HS-5 (cell line): Measurements from ENCODE around the gene GTF3C1.
"Not testable (repeated sequence)": the region's sequence is repeated elsewhere in the genome, so short reads cannot be mapped to it uniquely, and the experiment has no call there.

Source experiments
- DNase-seq: peaks from one replicate; pipeline ENCODE4 v3.0.0-alpha.2; 2012; ENCODE audit warnings: low read depth

GTF3C1 gene

DNA sequence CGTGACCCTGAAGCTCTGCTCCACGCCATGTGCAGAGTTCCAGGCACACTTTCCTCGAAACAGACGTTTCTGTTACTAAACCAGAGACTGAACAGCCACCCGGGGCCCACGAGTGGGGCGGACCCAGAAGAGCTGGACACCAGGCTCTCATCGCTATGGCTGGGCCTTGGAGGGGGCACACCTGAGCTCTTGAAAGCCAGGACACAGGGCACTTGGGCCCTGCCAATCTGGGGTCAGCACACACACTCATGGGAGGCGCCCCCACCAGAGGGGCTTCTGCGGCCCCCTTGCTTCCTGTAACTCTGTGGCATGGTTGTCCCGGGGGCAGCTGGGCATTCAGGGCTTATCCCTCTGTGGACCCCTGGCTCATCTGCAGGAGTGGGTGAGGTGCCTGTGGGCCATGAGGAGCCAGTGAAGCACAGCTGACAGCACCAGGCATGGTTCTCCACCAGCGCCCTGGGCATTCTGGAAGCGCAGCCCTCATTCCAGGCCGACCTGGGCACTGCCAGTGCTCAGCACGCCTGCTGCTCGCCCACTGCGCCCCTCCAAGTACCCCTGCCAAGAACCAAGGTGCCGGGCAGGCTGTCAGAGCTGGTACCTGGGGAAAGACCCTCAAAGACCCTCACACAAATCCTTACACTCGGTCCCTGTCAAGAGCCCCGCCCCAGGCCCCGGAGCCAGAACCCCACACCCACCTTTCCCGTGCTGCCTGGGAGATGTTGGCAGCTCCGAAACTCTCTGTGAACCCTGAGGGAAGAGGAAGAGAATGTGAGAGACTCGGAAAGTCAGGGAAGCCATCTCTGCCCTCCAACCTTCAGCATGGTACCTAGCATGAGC, 86.6 kb downstream of the GTF3C1 start:
- DNase-seq = no peak

DNA sequence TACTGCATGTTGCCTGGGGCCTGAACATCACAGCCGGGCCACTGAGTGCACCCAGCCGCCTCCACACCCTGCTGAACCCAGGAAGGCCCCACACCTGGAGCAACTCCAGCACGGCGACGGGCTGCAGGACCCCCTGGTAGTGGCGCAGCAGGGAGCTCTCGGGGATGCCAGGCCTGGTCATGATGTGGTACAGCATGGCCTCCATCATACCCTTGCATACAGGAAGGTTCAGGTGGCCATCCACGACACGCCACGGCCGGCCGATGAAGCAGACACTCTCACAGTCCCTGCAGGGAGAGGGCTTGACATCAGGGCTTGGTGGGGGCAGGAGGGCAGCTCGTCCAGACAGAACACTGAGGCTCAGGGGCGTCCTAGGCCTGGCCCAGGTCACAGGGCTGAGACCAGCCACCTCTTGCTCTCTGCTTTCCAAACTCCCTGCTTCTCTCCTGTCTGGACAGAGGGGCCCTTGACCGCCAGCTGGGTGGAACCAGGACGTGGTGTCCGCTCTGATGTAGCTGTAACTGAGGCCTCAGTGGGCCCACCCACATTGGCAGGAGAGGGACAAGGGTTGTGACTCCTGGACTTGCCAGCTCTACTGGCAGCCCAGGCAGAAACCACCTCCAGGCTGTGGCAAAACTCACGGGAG, 87.4 kb downstream of the GTF3C1 start:
- no peak for DNase-seq

DNA sequence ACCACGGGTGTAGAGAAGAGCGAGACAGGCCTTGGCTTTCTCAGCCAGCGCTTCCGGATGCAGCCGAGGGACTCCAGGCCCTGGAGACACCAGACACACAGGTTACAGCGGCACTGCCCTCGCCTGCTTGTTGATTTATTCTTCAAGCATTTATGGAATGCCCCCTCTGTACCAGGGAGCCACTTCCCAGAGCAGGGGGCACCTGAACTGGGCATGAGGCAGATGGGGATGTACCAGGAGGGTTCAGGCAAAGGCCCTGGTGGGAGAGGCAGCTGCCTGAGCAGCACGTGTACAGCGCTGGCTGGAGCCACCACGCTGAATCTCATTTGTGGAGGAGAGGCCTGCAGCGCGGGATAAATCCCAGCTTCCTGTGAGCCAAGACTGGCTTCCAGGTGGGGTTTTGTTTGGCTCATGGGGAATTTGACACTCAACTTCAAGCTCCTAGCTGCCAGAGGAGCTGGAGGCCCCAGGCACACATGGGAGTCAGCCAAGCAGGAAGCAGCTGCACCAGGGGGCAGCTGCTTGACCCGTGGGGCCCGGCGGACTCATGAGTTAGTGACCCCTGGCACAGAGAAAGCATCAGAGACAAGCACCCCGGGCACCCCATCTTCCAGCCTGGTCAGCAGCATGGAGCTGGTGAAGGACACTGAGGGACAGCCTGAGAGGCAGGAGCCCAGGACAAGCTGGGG, 88.1 kb downstream of the GTF3C1 start:
- no peak for DNase-seq

DNA sequence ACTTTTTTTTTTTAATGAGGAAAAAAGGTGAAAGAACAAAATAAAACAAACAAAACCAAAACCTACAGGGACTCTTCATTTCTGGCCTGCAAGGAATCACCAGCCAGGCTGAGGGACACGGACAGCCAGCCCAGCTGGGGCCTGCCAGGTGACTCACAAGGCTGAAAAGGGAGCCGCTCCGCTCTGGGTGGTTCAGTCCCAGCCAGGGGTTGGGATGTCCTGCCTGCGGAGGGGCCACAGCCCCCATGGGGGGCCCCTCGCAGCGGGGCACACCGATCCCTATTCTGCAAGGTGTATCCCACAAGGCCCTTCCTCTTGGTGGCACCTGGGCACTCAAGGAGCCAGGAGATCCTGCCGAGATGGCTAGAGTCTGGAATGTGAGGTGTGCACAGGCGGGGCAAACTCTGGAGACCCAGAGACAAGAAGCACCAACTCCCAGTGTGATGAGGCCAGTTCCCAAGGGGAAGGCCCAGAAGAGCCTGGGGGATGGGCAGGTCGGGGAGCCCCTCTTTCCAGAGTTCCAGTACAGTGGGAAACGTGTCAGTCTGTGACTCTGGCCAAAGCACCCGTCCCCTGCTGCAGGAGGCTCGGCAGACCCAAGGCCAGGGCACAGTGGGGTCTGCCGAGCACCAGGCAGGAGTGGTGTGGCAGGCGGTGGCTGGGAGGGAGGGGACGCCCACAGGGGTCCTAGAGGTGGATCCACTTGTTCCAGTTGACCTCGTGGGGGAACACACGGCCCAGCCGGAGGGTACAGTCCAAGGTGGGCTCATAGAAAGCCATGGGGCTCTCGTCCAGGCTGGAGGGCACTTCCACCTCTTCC, 88.8 kb downstream of the GTF3C1 start:
- no peak for DNase-seq

DNA sequence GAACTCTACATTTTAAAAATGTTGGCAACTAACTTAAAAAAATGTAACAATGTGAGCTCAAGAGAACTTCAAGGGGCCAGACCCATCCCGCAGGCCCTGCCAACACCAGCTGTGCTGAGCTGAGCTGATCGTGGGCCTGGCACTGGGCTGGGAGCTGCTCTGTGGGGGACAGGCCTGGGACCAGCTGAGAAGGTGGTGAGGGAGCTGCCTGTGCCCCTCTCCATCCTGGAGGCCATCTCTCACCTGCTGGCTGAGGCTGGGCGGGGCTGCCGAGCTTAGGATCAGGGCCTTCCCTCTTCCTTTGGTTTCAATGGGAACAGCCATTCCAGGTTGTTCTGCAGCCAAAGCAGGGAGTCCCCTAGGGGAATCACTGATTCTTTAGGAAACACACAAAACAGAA, 89.5 kb downstream of the GTF3C1 start:
- no peak for DNase-seq

DNA sequence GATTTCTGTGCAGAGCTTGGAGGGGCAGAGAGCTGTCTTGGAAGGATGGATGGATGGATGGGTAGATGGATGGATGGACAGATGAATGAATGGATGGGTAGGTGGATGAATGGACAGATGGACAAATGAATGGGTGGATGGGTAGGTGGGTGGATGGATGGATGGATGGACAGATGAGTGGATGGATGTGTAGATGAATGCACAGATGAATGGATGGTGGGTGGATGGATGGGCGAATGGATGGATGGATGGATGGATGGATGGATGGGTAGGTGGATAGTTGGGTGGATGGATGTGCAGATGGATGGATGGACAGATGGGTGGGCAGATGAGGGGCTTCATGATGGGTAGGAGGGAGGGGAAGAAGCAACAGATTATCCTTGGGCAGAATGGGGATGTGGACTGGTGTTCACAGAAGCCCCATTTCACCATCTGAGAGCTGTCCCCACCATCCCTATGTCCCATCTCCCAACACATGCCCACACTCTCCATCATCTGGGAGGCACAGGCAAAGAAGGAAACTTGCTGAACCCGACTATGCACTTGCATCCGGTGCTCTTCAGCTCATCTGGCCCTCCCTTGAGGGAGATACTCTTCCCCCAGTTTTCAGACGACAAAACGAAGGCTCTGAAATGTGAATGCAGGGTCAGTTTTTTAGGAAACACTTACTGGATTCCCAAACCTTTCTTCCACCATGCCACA, 90.6 kb downstream of the GTF3C1 start:
- DNase-seq = no peak

DNA sequence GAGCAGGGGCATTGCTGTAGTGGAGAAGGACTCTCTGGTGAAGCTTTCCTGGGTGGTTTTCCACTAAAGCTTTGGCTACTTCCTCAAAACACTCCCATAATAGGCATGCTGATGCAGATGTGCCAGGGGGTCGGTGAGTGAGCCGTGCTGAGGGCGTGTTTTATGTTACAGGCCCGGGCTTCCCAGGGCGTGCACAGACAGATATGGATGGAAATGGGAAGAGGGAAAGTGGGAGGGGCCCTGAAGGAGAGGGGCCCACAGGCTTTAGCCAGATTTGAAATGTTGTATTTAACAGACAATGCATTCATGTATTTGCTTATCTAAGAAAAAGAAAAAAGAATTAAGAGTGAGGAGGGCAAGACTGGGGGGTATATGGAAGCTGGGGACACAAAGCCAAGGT, 91.5 kb downstream of the GTF3C1 start:
- DNase-seq = no peak

DNA sequence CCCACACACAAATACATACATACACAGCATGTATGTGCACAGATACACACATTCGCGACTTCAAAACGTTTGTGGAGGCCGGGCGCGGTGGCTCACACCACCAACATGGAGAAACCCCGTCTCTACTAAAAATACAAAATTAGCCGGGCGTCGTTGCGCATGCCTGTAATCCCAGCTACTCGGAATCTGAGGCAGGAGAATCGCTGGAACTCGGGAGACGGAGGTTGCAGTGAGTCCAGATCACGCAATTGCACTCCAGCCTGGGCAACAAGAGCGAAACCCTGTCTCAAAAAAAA, 92.2 kb downstream of the GTF3C1 start:
- DNase-seq = not testable (repeated sequence)

DNA sequence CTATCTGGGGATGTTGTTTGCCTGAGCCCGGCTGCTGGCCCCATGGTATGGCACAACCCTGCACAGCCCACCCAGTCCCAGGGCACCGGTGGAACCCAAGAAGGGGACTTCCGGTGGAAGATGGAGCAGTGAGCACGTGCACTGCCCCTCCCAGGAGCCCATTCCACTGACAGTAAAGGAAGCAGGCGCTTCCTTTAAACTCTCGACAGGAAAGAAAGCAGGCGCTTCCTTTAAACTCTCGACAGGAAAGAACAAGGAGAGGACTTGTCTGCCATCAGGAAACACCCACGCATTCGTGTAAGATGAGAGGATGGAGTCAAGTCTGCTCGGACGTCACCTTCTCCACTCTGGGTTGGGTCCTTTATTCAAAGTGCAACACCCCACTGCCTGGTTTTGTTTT, 94.0 kb downstream of the GTF3C1 start:
- no peak for DNase-seq

DNA sequence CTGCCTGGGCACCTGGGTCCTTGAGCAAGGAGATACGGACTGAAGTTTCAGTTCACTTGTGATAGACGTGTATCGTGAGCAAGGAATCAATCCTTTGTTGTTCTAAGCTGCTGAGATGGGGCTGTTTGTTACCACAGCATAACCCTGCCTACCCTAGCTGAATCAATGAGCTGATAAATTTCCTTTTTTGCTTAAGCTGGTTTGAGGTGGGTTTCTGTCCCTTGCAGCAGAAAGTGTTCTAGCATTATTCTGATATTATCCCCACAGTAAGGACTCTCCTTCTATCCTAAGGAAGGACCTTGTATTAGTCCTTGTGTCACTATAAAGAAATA, 96.3 kb downstream of the GTF3C1 start:
- DNase-seq = no peak

DNA sequence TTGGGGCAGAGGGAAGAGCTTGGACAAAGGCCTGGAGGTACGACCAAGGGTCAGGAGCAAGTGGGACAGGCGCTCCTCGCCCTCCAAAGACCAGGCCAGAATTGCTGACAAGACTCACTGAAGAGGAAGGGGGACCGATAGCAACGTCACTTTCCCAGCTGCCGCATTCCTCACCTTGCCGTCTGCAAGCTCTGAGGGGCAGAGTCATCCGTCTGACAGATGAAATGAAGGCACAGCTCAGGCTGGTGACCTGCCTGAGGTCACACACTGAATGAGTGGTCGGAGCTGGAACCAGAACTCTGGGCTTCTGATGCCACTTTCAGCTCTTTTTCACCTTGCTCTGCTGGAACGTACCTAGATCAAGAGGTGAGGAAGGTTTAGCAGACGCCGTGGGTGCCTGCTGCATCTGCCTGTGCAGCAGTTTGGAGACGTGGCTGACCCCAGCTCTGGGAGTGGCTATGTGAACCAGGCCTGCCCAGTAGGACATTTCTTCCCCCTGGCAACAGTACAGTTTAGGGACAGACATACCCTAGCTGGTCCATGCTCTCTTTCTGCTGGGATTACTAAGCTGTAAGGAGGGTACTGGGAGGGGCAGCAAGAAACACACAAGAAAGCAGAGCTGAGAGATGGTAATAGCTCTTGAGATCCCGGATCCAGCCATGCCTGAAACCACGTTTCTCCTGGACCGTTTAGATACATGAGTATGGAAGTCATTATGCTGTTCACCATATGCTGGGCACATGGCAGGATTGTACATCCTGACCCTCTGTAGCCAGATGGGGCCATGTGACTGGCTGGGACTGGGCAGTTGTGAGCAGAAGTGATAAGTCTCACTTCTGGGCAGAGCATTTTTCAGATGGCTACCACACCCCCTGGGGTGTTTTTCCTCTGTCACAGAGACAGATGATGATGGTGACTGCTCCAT, 96.9 kb downstream of the GTF3C1 start:
- no peak for DNase-seq

DNA sequence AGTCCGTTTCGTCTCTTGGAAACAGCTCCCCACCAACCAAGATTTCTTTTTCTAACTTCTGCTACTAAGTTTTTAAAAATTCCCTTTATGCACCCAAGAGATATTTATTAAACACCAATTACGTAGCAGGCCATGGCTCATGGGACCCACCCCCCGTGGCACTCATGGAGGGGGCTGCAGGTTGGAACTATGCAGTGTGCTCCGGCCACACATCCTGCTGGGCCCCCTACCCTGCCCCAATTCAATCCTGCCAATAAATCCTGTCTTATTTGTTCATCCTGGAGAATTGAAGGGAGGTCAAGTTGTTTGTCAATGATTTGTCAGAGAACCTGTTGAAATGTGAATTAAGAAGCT, 99.5 kb downstream of the GTF3C1 start:
- no peak for DNase-seq

DNA sequence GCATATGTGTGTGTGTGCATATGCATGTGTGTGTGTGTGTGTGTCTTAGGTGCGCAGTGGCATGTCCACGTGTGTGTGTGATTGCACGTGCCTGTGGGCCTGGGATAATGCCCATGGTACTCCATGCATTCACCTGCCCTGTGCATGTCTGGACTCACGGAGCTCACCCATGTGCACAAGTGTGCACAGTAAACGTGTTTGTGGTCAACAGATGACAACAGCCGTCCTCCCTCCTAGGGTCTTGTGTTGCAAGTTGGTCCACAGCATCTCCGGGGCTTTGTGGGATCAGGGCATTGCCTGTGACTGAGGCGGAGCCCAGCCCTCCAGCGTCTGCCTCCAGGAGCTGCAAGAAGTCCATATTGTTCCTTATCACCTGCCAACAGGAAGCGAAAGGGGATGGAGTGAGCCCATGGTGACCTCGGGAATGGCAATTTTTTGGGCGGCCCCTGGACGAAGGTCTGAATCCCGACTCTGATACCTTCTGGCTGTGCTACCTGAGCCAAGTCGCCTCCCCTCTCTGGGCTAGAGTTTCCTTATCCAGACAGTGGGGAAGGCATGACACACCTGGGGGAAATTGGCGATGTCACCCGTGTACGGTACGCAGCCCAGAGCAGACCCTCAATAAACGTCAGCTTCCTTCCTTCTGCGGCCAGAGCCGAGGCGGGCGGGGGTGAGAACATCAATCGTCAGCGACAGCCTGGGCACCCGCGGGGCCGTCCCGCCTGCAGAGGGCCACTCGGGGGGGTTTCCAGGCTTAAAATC, 100.1 kb downstream of the GTF3C1 start:
- no peak for DNase-seq

DNA sequence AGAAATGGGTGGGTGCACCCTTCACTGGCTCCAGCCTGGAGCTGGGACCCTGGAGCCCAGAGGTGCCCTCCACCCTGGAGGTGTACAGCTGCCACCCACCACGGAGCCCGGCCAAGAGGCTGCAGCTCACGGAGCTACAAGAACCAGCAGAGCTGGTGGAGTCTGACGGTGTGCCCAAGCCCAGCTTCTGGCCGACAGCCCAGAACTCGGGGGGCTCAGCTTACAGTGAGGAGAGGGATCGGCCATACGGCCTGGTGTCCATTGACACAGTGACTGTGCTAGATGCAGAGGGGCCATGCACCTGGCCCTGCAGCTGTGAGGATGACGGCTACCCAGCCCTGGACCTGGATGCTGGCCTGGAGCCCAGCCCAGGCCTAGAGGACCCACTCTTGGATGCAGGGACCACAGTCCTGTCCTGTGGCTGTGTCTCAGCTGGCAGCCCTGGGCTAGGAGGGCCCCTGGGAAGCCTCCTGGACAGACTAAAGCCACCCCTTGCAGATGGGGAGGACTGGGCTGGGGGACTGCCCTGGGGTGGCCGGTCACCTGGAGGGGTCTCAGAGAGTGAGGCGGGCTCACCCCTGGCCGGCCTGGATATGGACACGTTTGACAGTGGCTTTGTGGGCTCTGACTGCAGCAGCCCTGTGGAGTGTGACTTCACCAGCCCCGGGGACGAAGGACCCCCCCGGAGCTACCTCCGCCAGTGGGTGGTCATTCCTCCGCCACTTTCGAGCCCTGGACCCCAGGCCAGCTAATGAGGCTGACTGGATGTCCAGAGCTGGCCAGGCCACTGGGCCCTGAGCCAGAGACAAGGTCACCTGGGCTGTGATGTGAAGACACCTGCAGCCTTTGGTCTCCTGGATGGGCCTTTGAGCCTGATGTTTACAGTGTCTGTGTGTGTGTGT, 100.9 kb downstream of the GTF3C1 start:
- no peak for DNase-seq

DNA sequence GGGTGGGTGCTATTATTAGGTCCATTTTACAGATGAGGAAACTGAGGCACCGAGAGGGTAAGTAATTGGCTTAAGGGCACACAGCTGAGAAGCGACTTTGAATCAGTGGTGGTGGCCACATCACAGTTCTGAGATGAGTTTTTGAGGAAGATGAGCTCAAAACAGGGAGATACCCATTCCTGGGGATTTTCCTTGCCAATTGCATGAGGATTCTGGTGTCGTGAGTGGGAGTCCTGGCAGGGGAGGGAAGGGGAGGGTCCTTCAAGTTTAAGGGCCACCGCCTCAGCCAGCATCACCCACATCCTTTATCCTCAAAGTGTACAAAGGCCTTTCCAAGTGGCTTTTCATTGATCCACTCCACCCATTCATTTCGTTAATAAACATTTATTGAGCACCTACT, 102.4 kb downstream of the GTF3C1 start:
- DNase-seq = no peak

DNA sequence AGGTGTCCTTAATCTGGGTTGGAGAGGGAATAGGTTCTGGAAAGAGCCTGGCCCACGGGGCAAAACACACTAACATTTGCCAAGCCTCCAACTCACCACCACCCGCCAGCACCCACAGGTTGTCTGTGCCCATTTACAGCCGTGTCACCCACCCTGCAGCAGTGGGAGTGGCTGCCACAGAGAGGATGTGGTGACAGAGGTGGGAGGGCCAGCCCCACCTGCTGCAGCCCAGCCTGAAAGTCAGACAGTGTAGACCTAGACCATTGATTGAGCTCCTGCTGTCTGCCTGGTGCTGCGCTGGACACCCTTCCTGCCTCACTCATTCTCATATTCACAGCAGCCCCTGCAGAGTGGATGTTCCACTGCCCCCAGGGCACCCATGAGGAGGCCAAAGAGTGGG, 103.0 kb downstream of the GTF3C1 start:
- no peak for DNase-seq

DNA sequence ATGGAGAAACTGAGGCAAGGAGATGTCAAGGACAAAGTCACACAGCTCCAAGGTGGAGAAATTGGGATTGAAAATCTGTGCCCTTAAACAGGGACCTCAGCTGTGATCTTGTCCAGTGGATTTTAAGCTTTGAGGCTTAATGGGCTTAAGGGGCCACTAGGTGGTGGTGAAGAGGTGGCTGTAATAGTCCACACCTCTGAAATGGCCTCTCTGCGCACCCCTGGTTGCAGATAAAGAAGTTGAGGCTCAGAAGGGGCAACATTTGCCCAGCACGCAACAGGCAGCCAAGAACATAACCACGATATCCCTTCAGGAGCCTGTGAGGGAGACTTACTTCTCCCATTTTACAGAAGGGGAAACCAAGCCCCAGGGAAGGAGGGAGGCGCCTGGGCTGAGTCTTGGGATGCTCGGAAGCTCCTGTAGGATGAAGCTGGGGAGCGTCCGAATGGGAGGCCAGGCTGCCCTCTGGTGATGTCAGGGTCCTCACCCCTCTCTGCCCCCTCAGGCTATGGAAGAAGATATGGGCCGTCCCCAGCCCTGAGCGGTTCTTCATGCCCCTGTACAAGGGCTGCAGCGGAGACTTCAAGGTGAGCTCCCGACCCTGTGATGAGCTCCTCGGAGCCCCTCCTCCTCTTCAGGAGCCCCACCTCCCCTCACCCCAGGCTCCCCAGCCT, 104.1 kb downstream of the GTF3C1 start:
- DNase-seq = no peak

DNA sequence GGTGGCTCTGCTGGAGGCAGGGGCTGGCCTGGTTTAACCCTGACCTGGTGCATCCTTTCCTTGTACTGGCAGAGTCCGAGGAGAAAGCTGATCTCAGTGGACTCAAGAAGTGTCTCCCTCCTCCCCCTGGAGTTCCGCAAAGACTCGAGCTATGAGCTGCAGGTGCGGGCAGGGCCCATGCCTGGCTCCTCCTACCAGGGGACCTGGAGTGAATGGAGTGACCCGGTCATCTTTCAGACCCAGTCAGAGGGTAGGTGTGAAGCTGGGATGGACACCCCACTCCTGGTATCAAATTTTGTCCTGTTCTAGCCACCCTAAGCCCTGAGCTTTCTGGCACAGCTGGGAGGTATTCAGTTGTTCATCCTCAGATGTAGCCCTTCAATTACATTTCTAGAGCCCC, 105.2 kb downstream of the GTF3C1 start:
- no peak for DNase-seq

DNA sequence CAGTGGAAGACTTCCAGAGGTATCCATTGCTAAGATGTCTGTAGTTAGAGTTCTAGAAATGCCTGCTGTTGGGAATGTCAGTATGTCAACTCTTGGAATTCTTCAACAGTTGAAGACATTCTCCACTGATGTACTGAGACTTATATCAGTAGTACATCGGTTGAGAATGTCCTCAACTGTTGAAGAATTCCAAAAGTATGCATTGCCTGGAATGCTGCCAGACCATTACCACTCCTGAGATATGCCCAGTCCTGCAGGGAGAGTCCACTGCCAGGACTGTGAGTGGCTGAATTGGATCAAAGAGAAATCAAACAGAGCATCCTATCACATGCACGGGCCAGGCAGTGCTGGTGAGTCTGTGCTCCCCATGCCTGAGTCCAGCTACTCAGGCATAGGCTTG, 105.7 kb downstream of the GTF3C1 start:
- no peak for DNase-seq
